Measurements from ENCODE around the gene CENPX. TPM values are rescaled to one million over a fixed set of nuclear protein-coding genes. Genes with fewer than 3 reads are reported as not detected.
"Not testable (repeated sequence)": the region's sequence is repeated elsewhere in the genome, so short reads cannot be mapped to it uniquely, and the experiment has no call there.

Gene CENPX
- total RNA-seq, 1 donor from 2014 or later: 27.8 TPM

DNA sequence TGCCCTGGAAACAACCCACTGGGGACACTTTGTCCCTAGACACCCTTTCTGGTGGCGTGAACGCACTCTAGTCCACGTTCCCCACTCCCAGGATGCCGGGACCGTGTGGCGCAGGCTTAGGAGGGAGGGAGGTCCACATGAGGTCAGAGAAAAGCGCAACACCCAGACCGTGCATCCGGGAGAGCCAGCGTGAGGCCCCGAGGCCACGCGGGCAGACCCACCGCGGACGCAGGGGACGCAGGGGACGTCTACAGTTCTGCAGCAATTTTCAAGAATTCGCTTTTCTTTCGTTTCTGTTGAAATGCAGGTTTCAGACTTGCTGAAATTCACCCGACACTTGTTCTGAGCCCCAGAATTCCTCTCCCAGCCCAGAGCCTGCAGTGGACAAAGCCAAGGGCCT, 24.2 kb upstream of the CENPX start:
- ATAC-seq (ENCODE audit: poor library complexity) (no peak), DNase-seq (no peak)
- intact Hi-C loops (cut with DNase I): no loop called here

DNA sequence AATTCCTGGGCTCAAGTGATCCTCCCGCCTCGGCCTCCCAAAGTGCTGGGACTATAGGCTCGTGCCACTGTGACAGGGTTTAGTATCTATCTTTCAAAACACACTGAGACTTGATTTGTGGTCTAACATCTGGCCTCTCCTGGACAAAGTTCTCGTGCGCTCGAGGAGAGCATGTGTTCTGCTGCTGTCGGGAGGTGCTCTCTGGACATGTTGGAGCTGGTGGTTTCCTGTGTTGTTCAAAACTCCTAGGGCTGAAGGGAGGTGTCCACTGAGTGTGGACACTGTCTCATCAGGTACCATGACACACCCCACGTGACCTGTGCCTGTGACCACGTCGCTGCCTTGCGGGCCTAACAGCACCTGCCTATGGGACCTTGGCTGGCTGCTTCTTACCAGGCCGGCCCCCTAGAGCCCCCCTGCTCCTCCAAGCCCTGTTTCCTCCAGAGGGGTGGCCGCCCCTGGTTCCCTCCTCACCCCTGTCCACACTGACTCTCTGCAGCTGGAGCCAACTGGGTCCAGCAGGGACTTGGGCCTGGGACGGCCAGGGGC, 23.3 kb upstream of the CENPX start:
- ATAC-seq (ENCODE audit: poor library complexity) (no peak), DNase-seq (no peak)
- intact Hi-C loops (cut with DNase I): no loop called here

DNA sequence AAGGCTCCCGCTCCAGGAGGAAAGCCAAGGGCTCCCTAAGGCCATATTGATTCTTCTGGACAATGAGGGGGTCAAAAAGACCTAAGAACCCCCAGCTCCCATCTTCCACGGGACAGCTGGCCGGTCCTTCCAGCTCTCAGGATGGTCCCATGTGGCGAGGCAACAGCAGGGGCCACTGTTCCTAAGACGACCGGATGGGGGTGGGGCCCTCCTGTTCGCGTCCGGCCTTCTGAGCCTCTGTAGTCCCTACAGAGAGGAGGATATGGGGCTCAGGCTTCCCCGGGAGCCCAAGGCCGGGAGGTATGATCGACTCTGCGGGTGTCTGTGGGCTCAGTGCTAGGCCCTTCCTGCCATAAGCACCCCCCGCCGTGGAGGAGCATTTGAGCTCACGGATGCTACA, 20.8 kb upstream of the CENPX start:
- DNase-seq: no peak
- intact Hi-C loops (cut with DNase I): no loop called here

DNA sequence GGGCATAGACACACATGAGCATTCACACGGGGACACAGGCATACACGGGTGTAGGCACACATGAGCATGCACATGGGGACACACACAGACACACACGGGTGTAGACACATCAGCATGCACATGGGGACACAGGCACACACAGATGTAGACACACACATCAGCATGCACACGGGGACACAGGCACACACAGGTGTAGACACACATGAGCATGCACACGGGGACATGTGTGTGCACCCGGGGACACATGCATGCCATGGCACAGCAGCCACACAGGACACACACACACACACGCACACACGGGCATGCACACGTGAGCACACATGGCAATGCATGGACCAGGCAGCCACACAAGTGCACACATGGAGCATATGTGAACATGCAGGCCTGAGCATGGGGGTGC, 20.0 kb upstream of the CENPX start:
- DNase-seq (no peak), ATAC-seq (ENCODE audit: poor library complexity) (no peak)
- intact Hi-C loops (cut with DNase I): no loop called here

More for the DNA sequence above, 20.8 kb upstream of the CENPX start:
- ATAC-seq (ENCODE audit: poor library complexity): no peak

DNA sequence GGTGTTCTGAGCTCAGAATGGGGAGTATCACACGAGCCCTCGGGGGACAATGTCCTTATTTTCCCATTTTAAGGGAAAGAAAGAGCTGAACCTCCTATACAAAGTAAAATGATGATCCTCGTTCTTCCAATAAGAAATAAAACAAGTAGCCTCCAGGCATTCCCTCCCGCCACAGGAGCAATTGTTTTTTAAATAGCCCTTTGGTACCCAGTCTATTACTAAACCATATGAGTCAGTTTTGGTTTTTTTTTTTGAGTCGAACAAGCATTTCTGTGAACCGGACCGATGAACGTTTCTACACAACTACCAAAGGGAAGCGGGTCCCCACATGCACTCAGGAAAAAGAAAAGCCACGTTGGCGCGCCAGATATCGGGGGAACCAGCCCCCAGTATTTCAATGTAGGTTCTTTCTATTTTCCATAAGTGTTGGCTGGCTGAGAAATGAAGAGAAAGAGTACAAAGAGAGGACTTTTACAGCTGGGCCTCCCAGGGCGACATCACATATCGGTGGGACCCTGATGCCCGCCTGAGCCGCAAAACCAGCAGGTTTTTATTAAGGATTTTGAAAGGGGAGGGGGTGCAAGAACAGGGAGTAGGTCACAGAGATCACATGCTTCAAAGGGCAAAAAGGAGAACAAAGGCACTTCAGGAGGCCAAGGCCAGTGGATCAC, 18.6 kb upstream of the CENPX start:
- DNase-seq (no peak), ATAC-seq (ENCODE audit: poor library complexity) (no peak)
- intact Hi-C loops (cut with DNase I): no loop called here

DNA sequence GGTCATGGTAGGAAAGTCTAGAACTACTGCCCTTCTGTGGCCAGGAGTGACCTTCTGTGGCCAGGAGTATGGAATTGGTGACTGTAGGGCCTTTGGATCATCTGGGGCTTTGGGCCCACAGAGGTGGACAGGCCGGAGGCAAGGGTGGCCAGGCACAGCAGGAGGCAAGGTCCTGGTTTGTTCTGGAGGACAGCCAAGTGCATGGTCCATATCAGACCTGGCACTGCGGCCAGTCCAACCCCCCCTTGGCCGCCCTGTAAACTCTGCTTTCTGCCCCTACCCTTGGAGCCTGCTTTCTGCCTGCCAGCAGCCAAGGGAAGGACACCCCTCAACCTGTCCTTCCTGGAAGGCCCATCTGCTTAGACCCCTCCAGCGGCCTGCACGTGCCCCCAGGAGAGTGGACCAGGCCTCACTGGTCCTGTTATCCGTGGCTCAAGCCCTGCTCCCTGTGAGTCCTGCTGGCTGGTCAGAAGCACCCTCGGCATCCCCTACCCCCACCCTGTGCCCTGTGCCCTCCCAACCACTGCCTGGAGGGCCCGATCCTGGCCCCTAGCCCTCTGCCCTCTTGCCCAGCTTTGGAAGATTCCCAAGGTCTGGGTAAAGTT, 17.1 kb upstream of the CENPX start:
- intact Hi-C loops (cut with DNase I): loop anchor here (5.0 kb wide), 1 partner anchor 58 kb away; the partner anchor contains the start of gene FASN
- no peak for DNase-seq

DNA sequence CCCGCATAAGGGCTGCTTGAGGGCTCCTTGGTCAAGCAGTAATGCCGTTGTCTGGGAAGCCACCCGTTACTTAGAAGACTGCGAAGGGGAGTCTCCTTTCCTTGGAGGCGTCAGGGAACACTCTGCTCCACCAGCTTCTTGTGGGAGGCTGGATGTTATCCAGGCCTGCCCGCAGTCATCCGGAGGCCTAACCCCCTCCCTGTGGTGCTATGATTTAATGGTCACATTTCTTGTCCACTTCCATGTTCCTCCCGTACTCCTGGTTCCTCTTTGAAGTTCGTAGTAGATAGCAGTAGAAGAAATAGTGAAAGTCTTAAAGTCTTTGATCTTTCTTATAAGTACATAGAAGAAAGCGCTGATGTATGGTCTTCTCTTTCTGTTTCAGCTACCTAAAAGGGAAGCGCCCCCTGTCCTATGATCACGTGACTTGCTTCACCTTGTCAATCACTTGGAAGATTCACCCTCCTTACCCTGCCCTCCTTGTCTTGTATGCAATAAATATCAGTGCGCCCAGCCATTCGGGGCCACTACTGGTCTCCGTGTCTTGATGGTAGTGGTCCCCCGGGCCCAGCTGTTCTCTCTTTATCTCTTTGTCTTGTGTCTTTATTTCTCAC, 16.2 kb upstream of the CENPX start:
- intact Hi-C loops (cut with DNase I): loop anchor here (5.0 kb wide), 1 partner anchor 58 kb away; the partner anchor contains the start of gene FASN
- not testable (repeated sequence) for ATAC-seq (ENCODE audit: poor library complexity)

More for the DNA sequence above, 17.1 kb upstream of the CENPX start:
- ATAC-seq (ENCODE audit: poor library complexity): no peak

DNA sequence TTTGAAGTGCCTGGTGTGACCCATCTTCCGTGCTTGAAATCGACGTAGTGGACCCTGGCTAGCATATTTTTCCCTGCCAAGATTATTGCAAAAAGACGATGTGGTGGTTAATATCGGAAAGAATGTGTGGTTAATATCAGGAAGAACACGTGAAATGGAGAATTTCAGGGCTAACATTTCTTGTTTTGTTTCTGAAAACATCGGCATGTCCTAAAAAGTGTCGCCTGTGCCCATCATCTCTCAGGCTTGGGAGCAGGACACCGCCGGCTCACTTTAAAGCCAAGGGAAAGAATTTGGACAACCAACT, 15.2 kb upstream of the CENPX start:
- intact Hi-C loops (cut with DNase I): loop anchor here (5.0 kb wide), 1 partner anchor 59 kb away; the partner anchor contains the start of gene FASN
- DNase-seq (no peak), ATAC-seq (ENCODE audit: poor library complexity) (no peak)

More for the DNA sequence above, 16.2 kb upstream of the CENPX start:
- DNase-seq: not testable (repeated sequence)

DNA sequence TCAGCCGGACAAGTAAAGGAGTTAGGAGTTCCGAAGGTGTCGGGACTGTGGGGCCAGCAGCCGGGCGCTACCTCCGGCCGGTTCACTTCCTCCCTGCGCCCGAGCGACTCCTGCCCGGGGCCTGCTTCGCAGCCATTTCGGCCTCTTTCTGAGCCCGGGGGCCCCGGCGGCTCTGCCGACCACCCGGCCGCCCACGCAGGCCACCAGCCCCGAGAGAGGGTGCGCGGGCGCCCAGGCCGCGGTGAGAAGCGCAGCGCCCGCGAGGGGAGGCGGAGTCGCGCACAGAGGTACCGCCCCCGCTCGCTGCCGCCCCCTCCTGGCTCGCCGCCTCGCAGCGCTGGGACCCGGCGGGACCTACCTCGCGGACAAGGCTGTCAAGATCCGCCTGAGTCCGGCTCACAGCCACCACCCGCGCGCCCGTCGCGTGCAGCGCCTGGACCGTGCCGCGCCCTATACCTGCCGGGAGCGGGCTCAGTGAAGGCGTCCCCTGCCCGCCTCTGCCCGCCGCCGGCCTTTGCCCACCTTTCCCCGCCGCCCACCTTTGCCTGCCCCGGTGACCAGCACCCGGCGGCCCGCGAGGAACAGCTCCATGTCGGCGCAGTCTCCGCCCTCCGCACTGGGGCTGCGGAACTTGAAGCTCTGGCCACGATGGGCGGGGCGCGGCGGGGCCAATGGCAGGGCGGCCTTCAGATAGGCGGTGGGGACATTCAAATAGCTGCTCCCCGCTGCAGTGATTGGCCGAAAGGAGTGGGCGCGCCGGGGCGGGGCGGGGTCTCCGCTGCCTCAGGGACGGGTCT, 14.6 kb upstream of the CENPX start, which contains the start of gene DCXR:
Gene DCXR, minus strand, starts transcription at position 606 of the 797 bp plus-strand sequence. Its CDS starts 15 bp downstream, at position 591.
- peak; percentile 99 for DNase-seq

DNA sequence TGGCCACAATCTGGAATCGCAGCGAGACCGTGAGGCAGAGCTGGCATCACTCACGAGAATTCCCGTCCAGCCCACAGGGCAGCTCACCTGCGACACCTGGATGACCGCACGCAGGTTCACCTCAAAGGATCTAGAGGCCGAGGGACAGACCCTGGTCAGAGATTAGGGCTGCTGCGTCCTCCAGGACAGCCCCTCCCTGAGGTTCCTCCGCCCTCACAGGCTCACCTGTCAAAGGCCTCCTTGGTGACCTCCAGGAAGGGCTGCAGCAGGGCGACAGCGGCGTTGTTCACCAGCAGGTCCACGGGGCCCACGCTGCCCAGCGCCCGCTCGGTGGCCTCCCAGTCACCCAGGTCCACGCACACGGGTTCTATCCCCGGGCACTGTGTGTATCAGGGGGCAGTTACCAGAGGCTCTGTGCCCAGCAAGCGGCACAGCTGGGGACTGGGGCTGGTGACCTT, 14.0 kb upstream of the CENPX start:
- DNase-seq (no peak), ATAC-seq (ENCODE audit: poor library complexity) (no peak)
- intact Hi-C loops (cut with DNase I): loop anchor here (5.0 kb wide), 1 partner anchor 61 kb away; the partner anchor contains the start of gene FASN

More for the DNA sequence above, 14.6 kb upstream of the CENPX start, which contains the start of gene DCXR:
- peak; percentile 98 for ATAC-seq (ENCODE audit: poor library complexity)
- intact Hi-C loops (cut with DNase I): loop anchor here (5.0 kb wide), 1 partner anchor 60 kb away; the partner anchor contains the start of gene FASN

DNA sequence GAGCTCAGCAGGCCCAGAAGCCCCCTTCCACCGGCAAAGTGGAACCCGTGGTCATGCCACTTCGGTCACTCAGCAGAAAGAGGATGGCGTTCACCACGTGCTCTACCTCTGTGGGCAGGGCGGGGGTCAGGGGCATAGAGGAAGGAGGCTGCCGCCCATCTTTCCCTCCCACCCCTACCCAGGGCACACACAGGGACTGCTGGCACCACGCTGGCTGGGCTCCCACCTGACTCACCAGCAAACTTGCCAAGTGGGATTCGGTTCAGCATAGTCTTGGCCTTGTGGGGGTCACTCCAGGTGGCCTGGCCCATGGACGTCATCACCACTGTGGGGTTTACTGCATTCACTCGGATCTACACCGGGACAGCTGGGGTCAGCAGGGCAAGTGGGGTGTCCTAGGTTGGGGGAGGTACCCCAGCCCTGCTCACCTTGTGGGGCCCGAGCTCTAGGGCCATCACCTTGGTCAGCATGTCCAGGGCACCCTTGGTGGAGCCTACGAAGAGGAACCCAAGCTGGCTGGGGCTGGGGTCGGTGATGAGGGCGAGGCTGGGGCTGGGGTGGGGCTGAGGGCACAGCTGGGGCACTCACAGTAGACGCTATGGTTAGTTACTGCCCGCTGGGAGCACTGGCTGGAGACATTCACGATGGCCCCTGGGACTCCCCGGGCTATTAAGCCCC, 13.4 kb upstream of the CENPX start:
- intact Hi-C loops (cut with DNase I): loop anchor here (5.0 kb wide), 1 partner anchor 61 kb away; the partner anchor contains the start of gene FASN
- no peak for ATAC-seq (ENCODE audit: poor library complexity)
- DNase-seq: no peak

DNA sequence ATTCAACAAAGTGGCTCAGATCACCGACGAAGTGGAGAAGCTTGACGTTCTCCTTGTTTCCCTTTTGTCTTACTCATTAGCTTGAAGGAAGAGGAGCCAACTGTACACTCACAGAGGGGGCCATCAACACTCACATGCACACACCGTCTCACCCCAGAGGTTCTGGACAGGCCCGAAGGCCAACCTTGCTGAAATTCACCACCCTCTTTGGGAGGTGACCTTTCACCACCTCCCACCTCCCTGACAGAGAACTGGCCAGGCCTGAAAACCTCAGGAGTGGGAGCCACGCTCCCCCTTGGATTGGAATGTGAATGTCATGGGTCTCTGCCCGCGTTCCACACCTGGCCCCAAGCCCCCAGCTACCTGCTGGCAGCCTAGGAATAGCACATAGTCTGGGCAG, 12.8 kb upstream of the CENPX start:
- no peak for ATAC-seq (ENCODE audit: poor library complexity)
- intact Hi-C loops (cut with DNase I): loop anchor here (5.0 kb wide), 1 partner anchor 62 kb away; the partner anchor contains the start of gene FASN
- DNase-seq: no peak

DNA sequence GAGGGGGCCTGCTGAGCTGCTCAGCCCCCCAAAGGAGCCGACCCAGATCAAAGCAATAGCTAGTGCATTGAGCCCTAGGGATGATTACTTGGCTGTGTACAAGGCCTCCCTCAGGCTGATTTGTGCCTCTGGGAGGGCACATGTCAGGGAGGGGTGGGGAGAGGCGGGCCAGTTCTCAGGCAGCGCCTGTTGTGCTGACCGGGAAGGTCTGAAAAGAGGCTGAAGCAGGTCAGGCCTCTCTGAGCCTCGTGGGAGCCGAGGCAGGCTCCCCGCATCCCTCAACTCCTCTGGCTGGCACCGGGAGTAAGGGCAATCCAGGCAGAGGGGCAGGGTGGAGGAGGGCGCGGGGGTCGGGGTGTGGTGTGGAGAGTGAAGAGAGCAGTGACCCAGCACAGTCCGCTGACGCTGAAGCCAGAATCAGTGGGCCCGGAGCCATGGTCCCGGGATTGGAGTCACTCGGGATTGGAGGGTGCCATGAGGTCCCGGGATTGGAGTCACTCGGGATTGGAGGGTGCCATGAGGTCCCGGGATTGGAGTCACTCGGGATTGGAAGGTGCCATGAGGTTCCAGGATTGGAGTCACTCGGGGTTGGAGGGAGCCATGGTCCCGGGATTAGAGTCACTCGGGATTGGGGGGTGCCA, 11.8 kb upstream of the CENPX start:
- ATAC-seq (ENCODE audit: poor library complexity) (no peak), DNase-seq (no peak)
- intact Hi-C loops (cut with DNase I): loop anchor here (5.0 kb wide), 1 partner anchor 63 kb away; the partner anchor contains the start of gene FASN

DNA sequence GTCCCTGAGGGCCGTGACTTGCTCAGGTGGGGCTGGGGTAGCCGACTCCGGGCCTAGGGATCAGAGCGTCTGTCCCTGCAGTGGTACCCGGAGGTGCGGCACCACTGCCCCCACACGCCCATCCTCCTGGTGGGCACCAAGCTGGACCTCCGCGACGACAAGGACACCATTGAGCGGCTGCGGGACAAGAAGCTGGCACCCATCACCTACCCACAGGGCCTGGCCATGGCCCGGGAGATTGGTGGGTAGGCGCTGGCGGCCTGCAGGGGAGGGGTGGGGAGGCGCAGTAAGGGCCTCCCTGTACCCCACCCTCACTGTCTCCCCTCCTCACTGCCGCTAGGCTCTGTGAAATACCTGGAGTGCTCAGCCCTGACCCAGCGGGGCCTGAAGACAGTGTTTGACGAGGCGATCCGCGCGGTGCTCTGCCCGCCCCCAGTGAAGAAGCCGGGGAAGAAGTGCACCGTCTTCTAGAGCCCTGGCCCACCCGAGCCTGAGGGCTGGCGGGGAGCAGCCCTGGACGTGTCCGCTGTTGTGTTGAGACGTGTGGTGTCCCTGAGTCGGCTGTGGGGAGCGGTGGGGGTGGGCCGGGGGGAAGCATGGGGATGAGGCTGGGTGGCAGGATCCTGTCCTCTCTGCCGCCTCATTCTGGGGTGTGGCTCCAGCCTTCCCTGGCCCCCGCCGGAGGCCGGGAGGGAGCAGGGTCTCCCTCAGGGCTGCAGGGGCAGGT, 10.8 kb upstream of the CENPX start:
- DNase-seq (no peak), ATAC-seq (ENCODE audit: poor library complexity) (no peak)
- intact Hi-C loops (cut with DNase I): no loop called here

DNA sequence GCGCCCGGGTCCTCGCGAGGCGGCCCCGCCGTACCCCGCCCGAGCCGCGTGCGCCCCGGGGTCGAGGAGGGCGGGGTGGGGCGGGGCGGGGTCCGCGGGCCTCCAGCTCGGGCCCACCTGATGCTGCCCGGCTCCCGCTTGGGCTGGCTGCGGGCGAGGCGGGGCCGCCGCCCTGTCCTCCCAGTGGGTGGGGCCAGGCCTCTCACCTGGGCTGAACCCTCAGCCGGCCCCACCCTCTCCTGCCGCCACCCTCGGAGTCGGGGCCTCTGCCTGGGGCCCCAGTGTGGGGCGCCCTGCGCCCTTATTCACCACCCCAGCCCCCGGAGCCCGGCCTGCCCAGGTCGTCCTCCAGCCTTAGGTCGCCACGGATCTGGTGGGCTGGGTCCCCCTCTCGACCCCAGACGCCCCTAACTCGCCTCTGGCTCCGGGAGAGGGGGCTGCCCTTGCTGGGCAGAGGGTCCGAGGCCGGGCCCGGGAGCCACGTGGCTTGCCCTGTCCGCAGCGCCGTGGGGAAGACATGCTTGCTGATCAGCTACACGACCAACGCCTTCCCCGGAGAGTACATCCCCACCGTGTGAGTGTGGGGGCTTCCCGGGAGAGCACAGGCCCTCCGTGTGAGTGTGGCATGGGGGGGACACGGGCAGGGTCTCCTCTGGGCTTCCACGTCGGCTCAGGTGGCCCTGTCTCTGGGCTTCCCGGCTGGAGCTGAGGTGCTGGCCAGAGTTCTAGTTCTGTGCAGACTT, 9.4 kb upstream of the CENPX start:
- DNase-seq (no peak), ATAC-seq (ENCODE audit: poor library complexity) (no peak)
- intact Hi-C loops (cut with DNase I): no loop called here

DNA sequence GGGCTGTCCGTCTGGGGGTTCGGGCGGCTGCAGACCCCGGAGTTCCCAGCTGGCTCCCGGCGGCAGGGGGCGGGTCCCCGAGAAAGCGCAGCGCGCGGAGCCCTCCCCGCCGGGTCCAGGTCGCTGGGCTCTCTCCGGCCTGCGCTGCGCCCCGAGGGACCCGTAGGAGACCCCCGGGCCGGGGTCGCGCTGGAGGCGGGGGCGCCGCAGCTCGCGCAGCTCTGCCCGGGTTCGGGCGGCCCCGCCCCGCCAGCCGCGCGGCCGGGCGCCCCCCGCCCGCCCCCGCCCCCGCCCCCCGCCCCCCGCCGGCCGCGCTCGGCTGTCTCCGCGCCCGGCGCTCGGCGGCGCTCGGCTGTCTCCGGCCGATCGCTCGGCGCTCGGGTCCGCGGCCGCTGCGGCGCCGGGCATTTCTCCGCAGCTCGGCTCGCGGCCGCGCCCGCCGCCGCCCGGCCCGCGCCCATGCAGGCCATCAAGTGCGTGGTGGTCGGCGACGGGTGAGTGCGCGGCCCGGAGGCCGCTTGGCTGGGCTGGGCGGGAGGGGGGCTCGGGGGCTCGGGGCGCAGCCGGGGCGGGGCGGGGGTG, 8.7 kb upstream of the CENPX start, which contains the start of gene RAC3:
Gene RAC3, plus strand, starts transcription at position 376 of the 582 bp plus-strand sequence. Its CDS starts 84 bp downstream, at position 460.
- DNase-seq (no peak), ATAC-seq (ENCODE audit: poor library complexity) (no peak)
- intact Hi-C loops (cut with DNase I): no loop called here
